Body of pancreas (tissue), 4 donors: ENCODE results near the gene ATP5PD.

Experiments used
- CTCF ChIP-seq, 7 experiments: fragments of 450-650 bp in 4 of 7; fragments of 200-600 bp in 3 of 7; sonication (generic) in 3 of 7; IDR thresholded peaks; one replicate each; pipeline ENCODE4 v1.5.1; 2016 to 2019; ENCODE audit warnings: antibody characterized with exemption in 7 of 7
- POLR2A ChIP-seq, 3 donors: fragments of 450-650 bp; IDR thresholded peaks; one replicate each; pipeline ENCODE4 v1.6.1; 2016; ENCODE audit warnings: antibody characterized with exemption in 3 of 3, mild to moderate bottlenecking in 2 of 3

- TF ChIP-seq POLR2A (IDR thresholded peaks at IDR 0.05) (no peak), CTCF (IDR thresholded peaks at IDR 0.05) (no peak)
Observed at GRCh38 chr17:75019146-75019545, 27.6 kb downstream of the ATP5PD start.
